Activated CD8-positive, alpha-beta memory T cell treated with anti-CD3 and anti-CD28 coated beads for 1 hour (primary cell): Measurements from ENCODE around the gene FERMT2.
"Not testable (repeated sequence)": the region's sequence is repeated elsewhere in the genome, so short reads cannot be mapped to it uniquely, and the experiment has no call there.

Experiments
- DNase-seq, 2 donors: peaks; one replicate each; pipeline ENCODE4 v3.0.0-alpha.2; 2020; ENCODE audit warnings: low read depth in 1 of 2; ENCODE audit errors: extremely low read depth in 1 of 2

Gene FERMT2

DNA sequence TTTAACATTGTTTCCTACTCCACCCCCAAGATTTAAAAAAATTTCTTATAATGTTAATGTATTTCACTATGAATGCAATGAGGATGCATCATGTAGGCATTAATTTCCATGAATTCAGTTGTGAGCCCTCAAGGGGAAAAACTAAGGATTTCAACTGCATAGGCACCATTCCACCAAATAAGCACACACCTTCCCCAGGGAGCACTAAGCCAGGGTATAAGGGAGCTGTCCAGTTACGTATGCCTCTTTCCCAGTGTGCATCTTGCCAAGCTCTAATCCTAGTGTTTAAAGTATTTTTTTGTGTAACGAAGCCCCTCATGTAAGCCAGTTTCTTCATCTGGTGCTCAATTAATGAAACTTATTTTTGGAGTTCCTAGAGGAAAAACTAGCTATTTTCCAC lies 6.6 kb downstream of the FERMT2 start:
- no peak for DNase-seq

DNA sequence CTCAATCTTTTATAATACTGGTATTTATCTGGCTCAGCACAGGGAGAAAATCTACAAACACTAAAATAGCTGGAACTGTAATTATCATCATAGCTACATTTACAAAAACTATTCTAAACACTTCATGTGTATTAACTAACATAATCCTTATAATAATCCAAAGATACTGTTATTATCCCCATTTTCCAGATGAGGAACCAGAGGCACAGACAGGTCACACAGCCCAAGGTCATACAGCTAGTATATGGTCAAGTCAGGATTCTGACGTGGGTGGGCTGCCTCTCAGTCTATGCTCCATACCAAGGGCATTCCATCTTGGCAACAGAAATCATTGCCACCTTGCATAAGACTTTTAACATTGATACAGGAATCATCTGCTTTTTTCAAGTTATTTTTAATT lies 11.4 kb downstream of the FERMT2 start:
- no peak for DNase-seq

DNA sequence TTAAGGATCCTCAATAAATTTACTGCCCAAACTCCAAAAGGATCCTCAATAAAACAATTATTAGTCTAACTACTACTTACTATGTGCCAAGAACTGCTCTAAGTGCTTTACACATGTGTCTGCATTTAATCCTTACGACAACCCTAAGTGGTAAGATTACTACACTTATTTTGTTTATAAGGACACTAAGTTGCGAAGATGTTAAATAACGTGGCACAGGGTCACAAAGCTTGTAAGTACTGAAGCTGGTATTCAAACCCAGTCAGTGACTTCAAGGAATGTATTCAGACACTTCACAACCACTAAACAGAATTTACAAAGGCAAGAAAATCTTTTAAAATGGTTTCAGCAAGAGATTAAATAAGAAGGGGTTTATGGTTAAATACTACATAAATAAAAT lies 13.0 kb downstream of the FERMT2 start:
- DNase-seq: no peak

DNA sequence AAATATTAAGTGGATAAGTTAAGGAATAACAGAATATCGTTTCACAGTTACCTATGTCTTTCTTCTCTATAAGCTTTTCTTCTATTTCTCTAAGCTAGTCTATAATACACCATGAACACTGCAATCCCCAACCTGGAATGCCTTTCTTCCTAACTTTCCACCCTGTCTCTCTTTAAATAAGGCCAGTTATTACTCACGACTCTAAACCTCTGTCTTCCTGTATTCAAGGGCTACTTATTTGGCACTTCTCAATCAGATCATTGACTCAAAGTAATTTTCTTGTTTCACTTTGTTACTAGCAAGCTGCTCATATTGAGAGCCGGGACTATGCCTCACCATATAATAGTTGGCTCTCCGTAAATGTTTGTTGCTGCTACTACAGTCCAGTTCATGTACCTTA lies 13.5 kb downstream of the FERMT2 start:
- DNase-seq: no peak

DNA sequence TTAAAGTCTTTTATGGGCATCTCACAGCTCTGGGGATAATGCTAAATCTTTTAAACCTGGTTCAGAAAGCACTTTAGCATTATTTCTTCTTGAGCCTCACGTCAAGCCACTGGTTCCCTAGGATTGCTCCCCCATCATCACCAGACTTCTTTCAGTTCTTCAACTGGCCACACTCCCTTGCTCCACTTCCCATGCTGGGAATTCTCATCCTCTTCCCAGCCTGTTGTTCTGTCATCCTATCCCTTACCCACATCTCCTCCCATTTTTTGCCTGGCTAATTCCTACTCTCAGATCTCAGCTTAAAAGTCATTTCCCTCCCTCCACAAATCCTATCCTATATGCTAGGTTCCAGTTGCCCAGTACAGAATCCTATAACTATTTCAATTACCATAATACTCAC lies 14.4 kb downstream of the FERMT2 start:
- no peak for DNase-seq

DNA sequence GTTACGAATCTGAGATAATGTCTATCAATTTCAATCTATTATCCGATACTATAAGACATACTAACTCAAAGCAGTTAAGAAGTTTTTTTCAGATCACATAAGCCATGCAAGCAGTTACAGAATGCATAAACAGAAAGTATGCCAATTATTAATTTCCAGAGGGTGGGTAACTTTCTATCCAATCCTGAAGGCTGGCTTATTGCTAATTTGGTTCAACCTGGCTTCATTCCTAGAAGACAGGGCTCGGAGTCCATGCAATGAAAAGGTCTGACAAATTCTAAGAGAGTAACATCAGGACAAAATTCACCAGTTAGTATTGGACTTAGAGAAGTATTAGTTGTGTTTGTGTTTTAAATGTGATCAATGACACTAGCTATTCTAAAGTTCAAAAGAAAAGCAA lies 15.0 kb downstream of the FERMT2 start:
- DNase-seq: no peak

DNA sequence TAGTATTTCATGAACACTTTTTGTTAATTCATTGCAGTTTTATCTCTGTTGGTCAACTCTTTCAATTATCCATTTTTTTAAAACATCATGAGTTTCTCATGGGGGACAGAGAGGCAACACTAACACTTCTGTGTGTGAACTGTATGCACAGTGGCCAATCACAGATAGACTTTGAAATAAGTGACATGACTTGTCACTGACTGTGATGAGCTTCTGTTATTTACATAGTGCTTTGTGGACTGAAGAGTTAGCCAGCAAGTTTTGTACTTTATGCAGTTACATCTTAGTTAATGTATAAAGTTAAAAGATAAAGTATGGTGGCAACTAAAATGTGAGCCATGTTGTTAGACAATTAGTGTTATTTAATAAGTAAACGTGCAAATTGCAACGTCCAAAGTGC lies 16.1 kb downstream of the FERMT2 start:
- DNase-seq: no peak

DNA sequence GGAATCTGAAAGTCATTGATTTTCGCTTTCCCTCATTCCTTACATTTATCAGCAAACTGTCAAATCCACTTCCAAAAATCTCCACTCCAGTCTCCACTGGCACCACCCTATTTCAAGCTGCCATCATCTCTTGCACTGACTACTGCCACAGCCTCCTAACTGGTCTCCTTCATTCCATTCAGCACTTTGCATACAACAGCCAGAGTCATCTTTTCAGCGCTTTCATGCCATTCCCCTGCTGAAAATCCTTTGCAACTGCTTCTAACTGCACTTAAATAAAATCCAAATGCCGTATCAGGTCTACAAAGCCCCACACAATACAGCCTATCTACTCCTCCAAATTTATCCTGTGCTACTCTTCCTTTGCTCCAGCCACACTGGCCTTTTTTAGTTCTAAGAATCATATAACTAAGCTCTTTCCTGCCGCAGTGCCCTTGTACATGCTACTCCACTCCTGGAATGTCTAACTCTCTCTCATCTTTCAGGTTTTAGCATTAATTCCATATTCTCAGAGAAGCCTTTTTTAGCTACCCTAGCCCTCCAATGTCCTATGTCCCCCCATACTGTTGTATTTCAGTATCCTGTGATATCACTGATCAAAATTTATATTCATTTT lies 21.6 kb downstream of the FERMT2 start:
- no peak for DNase-seq

DNA sequence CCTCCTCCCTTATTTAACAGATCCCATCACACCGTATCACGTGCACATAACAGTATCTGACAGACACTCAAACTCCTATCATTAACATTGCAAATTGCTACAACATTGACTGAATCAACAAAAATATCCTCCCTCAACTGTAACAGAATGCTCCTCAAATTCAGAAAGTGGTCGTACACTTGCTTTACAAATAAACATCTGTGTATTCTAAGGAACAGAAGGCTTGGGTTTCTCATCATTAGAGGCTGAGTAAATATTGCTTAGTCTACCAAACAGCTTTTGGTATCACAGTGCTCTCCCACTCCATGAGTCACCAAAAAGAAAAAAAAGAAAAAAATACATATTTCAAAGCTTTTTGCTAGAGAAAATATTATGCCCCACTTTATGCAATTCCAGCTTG lies 23.9 kb downstream of the FERMT2 start:
- DNase-seq: no peak

DNA sequence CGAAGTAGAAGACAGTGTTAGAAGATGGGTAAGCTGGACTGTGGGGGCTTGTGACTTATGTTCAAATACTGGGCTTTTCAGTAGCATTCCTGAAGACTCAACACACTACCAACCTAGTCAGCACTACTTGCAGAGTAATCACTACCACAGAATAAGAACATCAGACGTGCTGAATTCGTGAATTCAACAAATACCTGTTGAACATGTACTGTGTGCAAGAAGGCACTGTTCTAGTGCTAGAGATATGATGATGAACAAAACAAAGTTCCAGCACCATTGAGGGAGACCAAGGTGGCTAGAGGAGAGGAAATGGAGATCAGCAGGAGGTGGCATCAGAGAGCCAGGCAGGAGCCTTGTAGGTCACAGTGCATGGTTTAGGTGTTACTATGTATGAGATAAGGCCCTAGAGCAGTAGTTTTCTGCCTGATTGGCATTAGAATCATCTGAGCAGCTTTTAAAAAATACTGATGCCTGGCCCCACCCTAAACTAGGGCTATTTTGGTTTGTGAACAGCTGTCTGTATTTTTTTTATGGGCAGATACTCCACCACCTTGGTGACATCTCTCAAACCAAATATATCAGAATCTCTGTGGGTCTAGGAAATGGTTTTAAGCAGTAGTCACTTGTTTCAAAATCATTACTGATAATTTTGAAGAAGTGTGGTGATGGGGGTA lies 26.8 kb downstream of the FERMT2 start:
- DNase-seq: no peak

DNA sequence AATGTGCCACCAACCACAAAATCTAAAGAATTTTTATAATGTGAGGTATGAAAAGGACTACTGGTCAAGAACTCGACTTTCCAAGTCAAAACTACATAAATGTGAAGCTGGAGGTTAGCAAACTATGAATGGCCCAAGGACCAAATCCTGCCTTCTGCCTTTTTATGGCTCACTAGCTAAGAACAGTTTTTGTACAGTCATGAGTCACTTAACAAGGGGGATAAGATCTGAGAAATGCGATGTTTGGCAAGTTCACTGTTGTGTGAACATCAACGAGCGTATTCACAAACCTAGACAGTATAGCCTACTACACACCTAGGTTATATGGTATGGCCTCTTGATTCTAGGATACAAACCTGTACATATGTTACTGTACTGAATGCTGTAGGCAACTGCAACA lies 28.2 kb downstream of the FERMT2 start:
- DNase-seq: no peak

DNA sequence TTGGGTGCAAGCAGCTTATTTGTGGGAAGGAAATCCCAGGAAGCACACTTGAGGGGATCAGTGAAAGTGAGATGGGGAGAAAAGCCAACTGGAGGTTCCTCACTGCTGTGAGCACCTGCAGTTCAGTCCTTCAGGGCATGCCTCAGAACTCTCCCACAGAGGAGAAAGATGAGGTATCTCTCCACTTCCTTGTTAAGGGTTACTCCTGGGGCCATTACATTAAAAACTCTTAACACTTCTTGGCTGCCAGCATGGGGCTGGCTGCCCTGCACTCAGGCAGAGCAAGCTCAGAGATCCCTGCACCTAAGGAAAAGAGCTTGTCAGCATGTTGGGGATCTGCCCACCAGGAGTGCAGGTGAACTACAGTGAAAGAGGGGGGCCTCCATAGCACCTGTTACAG lies 28.8 kb downstream of the FERMT2 start:
- DNase-seq: no peak

DNA sequence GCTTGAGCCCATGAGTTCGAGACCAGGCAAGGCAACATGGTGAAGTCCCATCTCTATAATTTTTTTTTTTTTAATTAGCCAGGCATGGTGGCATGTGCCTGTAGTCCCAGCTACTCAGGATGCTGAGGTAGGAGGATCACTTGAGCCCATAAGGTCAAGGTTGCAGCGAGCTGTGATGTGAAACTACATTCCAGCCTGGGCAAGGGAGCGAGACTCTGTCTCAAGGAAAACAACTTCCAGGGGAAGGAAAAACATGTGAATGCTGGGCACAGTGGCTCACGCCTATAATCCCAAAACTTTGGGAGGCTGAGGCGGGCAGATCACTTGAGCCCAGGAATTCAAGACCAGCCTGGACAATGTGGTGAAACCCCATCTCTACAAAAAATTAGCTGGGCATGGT lies 30.4 kb downstream of the FERMT2 start:
- not testable (repeated sequence) for DNase-seq

DNA sequence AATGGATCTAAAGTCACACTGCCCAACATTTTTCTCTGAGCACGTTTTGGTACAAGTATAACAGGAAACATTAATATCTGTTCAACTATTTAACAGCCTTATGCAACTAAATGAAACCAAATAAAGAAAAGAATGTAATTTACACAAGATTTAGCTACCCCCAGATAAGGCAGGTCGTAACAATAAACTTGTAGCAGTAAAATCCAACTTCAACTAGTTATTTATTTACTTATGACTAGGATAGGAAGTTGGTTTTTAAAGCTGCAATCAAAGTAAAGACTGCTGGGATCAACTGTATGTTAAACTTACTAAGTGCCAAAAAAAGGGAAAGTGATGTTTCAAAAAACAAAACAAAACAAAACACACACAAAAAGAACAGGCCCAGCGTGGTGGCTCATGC lies 30.9 kb downstream of the FERMT2 start:
- DNase-seq: no peak

DNA sequence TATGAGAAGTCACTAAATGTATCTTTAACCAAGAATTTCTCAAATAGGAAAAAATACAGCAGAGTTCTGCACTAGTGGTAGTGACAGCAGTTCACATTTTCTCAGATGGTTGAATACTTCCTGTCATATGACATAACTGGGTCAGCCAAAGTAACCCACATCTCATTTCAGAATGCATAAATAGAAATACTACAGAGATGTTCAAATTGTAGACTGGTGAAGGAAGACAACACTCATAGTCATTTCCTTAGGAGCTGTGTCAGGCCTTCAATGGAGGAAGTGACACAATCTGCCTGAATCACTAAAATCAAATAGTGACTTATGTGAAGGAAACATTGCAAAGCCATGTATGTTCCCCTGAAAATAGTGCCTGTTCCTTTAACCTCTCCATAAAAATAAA lies 32.4 kb downstream of the FERMT2 start:
- no peak for DNase-seq

DNA sequence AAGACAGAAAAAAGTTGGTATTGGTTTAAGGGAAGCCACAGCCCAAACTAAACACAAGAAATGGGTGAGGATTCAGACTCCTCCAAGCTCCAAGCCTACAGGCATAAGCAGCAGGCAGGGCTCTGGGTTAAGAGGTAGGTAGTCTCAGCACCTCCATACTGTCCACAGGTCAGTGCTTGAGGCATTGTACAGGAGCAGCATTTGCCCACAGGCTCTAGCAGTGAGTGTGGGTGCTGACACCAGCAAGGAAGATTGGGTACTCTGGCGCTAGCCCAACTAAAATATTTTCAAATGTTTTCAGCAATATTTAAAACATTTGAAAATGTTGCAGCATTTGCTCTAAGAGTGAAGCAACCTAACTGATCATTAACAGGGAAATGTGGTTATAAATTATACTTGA lies 33.1 kb downstream of the FERMT2 start:
- no peak for DNase-seq

DNA sequence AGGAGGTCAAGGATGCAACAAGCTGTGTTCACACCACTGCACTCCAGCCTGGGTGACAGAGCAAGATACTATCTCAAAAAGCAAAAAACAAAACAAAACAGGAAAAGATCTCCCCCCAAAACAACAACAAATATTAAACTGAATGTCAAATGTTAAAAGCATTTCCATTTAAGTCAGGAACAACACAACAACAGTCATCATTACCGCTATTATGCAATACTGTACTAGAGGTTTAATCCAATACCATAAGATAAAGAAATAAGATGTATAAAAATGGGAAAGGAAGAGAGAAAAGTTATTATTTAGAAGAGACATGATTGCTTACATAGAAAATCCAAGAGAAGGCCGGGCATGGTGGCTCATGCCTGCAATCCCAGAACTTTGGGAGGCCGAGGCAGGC lies 36.6 kb downstream of the FERMT2 start:
- no peak for DNase-seq

DNA sequence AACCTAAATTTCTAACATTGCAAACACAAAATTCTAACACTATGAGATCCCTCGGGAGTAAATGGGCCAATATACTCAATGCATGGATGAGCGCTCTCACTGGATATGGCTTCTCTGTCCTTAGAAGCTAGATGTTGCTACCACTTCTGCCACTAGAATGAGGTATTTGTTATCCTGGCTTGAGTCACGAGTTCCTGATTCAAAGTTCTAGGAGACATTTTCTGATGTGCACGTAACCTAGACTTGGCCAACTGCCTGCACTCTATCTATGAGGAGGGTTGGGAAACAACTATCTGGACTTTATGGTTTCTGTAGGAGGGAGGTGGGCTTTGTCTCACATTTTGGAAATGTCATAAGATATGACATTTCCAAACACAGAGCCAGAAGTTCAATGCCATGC lies 37.6 kb downstream of the FERMT2 start:
- no peak for DNase-seq

DNA sequence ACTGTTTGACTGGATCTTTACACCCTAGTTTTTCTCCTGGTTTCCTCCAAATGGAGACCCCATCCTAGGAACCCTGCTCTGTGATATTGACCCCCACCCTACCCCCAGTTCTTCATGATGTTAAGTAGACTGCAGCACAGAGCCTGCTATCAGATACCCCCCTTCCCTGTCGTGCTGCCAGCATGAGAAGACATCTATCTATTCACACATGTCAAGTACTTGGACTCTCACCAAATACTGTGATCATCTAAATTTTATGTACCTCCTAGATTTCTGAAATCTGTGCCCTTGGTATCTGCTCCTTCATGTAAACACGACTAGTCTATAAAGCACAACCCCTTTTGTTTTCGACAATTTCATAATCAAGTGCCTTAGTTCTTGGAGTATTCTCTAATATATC lies 38.9 kb downstream of the FERMT2 start:
- DNase-seq: no peak

DNA sequence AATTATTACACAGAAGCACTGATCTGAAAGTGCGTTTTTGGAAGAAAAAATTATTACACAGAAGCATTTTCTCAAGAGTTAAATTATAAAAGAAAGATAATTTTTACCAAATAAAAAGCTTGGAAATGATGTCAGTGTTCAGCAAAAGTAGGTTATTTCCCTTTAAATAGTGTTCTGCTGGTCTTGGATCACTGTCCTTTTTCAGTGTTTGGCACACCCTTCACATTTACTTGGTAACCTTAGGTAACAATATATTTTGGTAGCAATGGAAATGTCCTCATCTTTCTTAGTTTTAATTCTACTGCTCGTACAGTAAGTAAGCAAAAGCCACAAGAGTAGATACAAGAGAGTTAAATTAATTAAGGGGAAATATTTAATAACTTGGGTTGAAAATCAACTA lies 40.3 kb downstream of the FERMT2 start:
- DNase-seq: no peak

DNA sequence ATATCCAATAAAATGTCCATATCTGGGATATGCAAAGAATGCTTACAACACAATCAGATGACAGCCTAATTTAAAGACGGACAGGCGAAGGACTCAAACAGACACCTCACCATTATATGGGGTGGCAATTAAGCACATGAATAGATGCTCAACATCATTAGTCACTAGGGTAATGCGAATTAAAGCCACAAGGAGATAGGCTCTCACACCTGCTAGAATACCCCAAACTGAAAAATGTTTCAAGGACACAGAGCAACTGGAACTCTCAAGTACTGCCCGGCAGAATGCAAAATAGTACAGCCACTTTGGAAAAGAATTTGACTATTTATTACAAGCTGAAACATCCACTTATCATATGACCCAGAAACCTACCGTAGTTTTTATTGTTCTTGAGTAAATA lies 42.9 kb downstream of the FERMT2 start:
- DNase-seq: no peak

DNA sequence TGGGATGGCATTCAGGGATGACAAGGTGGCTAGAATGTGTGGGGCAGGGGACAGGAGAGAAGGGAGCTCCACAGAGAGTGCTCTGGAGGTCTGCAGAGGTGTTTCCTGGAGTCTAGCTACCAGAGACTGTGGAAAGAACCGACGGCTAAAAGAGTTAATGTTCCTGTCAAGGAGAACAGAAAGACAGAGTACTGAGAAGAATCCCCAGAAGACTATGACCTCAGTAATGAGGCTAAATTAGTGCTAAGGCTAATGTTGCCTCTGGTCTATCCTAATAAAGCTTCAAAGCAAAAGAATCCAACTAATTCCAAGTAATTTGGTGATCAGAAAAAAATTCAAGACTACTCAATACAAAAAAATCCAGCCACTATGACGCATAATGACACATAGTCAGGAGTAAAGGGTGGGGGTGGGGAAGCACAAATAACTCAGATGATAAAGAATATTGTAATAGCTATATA lies 44.7 kb downstream of the FERMT2 start:
- no peak for DNase-seq
